A549 (cell line): ENCODE data around the gene NUAK1. TPM values are rescaled to one million over a fixed set of nuclear protein-coding genes. Genes with fewer than 3 reads are reported as not detected.

Experiments
- ATAC-seq, 2 experiments: fragments of 200-7000 bp in 1 of 2; fragments of >200 bp in 1 of 2; cut with Nextera tagmentation in 1 of 2; cut with Tn5 transposase in 1 of 2; 3 replicates each; pipeline versions ENCODE4 v1.8.0 to v1.9.1; 2018 to 2020; ENCODE audit warnings: mild to moderate bottlenecking in 1 of 2, moderate library complexity in 1 of 2
- CTCF ChIA-PET: fragments of 300-600 bp; sonication (Branson Sonifier 250); formaldehyde crosslinking; extraction: SDS; loops from one replicate; lab custom pipeline; 2021; ENCODE audit warnings: antibody characterized with exemption, inconsistent platforms; lab: Yijun Ruan, JAX
- POLR2A ChIA-PET: fragments of 350-600 bp; formaldehyde crosslinking; extraction: SDS; loops from one replicate; lab custom pipeline; 2021; ENCODE audit warnings: antibody characterized with exemption, inconsistent platforms; lab: Yijun Ruan, JAX
- DNase-seq, 2 experiments: peaks; one replicate each; pipeline versions ENCODE4 v3.0.0 to v3.0.0-alpha.2; 2011 to 2016; ENCODE audit warnings: low read depth in 1 of 2, low spot score in 1 of 2
- FAIRE-seq: peaks from 2 replicates; lab custom pipeline; 2011; peaks lifted over from hg19 to GRCh38; lab: Jason Lieb, UNC
- H3K27ac ChIP-seq, 2 experiments: fragments of >200 bp; sonication (Bioruptor Twin); formaldehyde crosslinking; 3 replicates each; pipeline ENCODE4 v1.5.1; 2016 to 2017
- H3K4me1 ChIP-seq: fragments of >200 bp; sonication (Bioruptor Twin); formaldehyde crosslinking; 3 replicates; pipeline ENCODE4 v1.6.1; 2016
- H3K4me2 ChIP-seq: fragments of >200 bp; sonication (Bioruptor Twin); formaldehyde crosslinking; 3 replicates; pipeline ENCODE4 v1.6.1; 2016
- H3K4me3 ChIP-seq: fragments of >200 bp; sonication (Bioruptor Twin); formaldehyde crosslinking; 3 replicates; pipeline ENCODE4 v1.5.1; 2016
- H3K9me3 ChIP-seq: fragments of >200 bp; sonication (Bioruptor Twin); formaldehyde crosslinking; 3 replicates; pipeline ENCODE4 v1.6.1; 2016
- CBX8 ChIP-seq: fragments of 200-600 bp; sonication (generic); IDR thresholded peaks from 2 replicates; pipeline ENCODE4 v1.6.1; 2016
- CEBPB ChIP-seq, 2 experiments: fragments of >200 bp in 1 of 2; sonication (Bioruptor Twin) in 1 of 2; formaldehyde crosslinking in 1 of 2; IDR thresholded peaks; 2 replicates each; pipeline ENCODE4 v1.6.1; 2012 to 2016
- CHD2 ChIP-seq: fragments of 150-350 bp; IDR thresholded peaks from 2 replicates; pipeline ENCODE4 v1.6.1; 2014; ENCODE audit warnings: low read length; ENCODE audit not compliant: partially characterized antibody
- CHD4 ChIP-seq: fragments of 200-600 bp; sonication (generic); IDR thresholded peaks from 2 replicates; pipeline ENCODE4 v1.6.1; 2016; ENCODE audit warnings: antibody characterized with exemption, mild to moderate bottlenecking, borderline replicate concordance
- EHMT2 ChIP-seq: fragments of 200-600 bp; sonication (generic); IDR thresholded peaks from 2 replicates; pipeline ENCODE4 v1.6.1; 2016; ENCODE audit warnings: antibody characterized with exemption, low read depth, mild to moderate bottlenecking, moderate library complexity
- EP300 ChIP-seq, 2 experiments: fragments of >200 bp; sonication (Bioruptor Twin); formaldehyde crosslinking; IDR thresholded peaks; 2 replicates in 1 of 2; 3 replicates in 1 of 2; pipeline ENCODE4 v1.6.1; 2016 to 2017
- GATA3 ChIP-seq: IDR thresholded peaks from 2 replicates; pipeline ENCODE4 v1.6.1; 2012; ENCODE audit warnings: borderline replicate concordance
- HDAC2 ChIP-seq: fragments of 200-600 bp; sonication (generic); IDR thresholded peaks from 2 replicates; pipeline ENCODE4 v1.6.1; 2016
- KDM1A ChIP-seq: fragments of 200-600 bp; sonication (generic); IDR thresholded peaks from 2 replicates; pipeline ENCODE4 v1.6.1; 2016; ENCODE audit warnings: low read depth, mild to moderate bottlenecking
- NFE2L2 ChIP-seq: fragments of 150-350 bp; conservative IDR thresholded peaks from 2 replicates; pipeline ENCODE4 v1.6.1; 2014; ENCODE audit warnings: low read length
- RAD21 ChIP-seq, 2 experiments: fragments of >200 bp in 1 of 2; sonication (Bioruptor Twin) in 1 of 2; formaldehyde crosslinking in 1 of 2; IDR thresholded peaks in 1 of 2; conservative IDR thresholded peaks in 1 of 2; 2 replicates in 1 of 2; 3 replicates in 1 of 2; pipeline ENCODE4 v1.6.1; 2012 to 2018; ENCODE audit warnings: inconsistent platforms in 1 of 2
- TP53 ChIP-seq: fragments of 250-450 bp; sonication (Bioruptor Pico); IDR thresholded peaks from 2 replicates; pipeline ENCODE4 v1.5.0; 2021; ENCODE audit warnings: mild to moderate bottlenecking, moderate library complexity
- ZSCAN20 ChIP-seq: fragments of 250-450 bp; sonication (Bioruptor Pico); IDR thresholded peaks from 2 replicates; pipeline ENCODE4 v1.8.0; 2022; ENCODE audit warnings: mild to moderate bottlenecking, moderate library complexity
- WGBS: methylation state at CpG from one replicate; pipeline ENCODE4 v1.1.6; 2017; ENCODE audit errors: missing lambda C conversion rate; 5-methylcytosine and 5-hydroxymethylcytosine counted together
- polyA plus RNA-seq, 4 experiments: library from polyadenylated mRNA; depleted of rRNA in 3 of 4; stranded (reverse); fragments of >200 nt; fragmentation: RNase III in 1 of 4; extraction: RNeasy Plus Mini Kit Qiagen cat#74134 plus additional on column Dnase treatment in 1 of 4; gene quantifications; 2 replicates in 3 of 4; 3 replicates in 1 of 4; pipeline ENCODE4 v1.2.3, GENCODE V29; 2011 to 2017
- TF ChIP-seq, protein P1 (sequence below): fragments of 150-350 bp; IDR thresholded peaks from 2 replicates; pipeline ENCODE4 v1.6.1; 2014; ENCODE audit warnings: low read depth, mild to moderate bottlenecking, low read length
- TF ChIP-seq, protein P2 (sequence below): fragments of 200-600 bp; sonication (generic); IDR thresholded peaks from 2 replicates; pipeline ENCODE4 v1.6.1; 2016; ENCODE audit warnings: antibody characterized with exemption, mild to moderate bottlenecking, moderate library complexity
- TF ChIP-seq, protein P3 (sequence below): fragments of >200 bp; sonication (Bioruptor Twin); formaldehyde crosslinking; IDR thresholded peaks from 2 replicates; pipeline ENCODE4 v1.6.1; 2016
- TF ChIP-seq, protein P4 (sequence below): IDR thresholded peaks from 2 replicates; pipeline ENCODE4 v1.6.1; 2012
- TF ChIP-seq, protein P5 (sequence below): fragments of >200 bp; sonication (Bioruptor Twin); formaldehyde crosslinking; IDR thresholded peaks from 3 replicates; pipeline ENCODE4 v1.5.1; 2016

NUAK1 gene
- polyA plus RNA-seq, 2 of the 4 experiments (the other 2 are of a cell fraction) = 20.8 to 22.3 TPM

DNA sequence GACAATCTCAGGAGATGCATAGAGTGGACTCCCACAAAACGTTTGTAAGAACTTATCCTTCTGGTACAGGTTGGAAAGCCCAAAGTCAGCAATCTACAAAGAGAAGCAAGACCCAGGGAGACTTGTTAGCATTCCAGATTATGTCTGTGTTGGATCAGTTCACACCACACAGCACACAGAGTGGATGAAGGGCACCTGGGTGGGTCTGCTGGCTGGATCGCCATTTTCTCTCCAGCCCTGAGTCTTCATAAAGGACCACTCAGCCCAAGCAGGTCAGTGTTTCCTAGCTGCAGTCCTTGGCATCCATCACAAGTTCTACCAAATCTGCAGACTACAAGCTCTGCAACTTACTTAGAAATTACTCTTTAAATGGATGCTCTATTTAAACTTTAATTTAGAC lies 66.0 kb downstream of the NUAK1 start:
- TF ChIP-seq, protein P1, sequence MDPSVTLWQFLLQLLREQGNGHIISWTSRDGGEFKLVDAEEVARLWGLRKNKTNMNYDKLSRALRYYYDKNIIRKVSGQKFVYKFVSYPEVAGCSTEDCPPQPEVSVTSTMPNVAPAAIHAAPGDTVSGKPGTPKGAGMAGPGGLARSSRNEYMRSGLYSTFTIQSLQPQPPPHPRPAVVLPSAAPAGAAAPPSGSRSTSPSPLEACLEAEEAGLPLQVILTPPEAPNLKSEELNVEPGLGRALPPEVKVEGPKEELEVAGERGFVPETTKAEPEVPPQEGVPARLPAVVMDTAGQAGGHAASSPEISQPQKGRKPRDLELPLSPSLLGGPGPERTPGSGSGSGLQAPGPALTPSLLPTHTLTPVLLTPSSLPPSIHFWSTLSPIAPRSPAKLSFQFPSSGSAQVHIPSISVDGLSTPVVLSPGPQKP = no peak
- TF ChIP-seq RAD21 (conservative IDR thresholded peaks at IDR 0.05 in 1 of 2, IDR thresholded peaks at IDR 0.05 in 1 of 2) (no peak), ZSCAN20 (CRISPR knock-in tag) (no peak), CBX8 (no peak), KDM1A (no peak), EP300 (IDR thresholded peaks at IDR 0.05) (no peak), GATA3 (no peak)
- TF ChIP-seq, protein P2, sequence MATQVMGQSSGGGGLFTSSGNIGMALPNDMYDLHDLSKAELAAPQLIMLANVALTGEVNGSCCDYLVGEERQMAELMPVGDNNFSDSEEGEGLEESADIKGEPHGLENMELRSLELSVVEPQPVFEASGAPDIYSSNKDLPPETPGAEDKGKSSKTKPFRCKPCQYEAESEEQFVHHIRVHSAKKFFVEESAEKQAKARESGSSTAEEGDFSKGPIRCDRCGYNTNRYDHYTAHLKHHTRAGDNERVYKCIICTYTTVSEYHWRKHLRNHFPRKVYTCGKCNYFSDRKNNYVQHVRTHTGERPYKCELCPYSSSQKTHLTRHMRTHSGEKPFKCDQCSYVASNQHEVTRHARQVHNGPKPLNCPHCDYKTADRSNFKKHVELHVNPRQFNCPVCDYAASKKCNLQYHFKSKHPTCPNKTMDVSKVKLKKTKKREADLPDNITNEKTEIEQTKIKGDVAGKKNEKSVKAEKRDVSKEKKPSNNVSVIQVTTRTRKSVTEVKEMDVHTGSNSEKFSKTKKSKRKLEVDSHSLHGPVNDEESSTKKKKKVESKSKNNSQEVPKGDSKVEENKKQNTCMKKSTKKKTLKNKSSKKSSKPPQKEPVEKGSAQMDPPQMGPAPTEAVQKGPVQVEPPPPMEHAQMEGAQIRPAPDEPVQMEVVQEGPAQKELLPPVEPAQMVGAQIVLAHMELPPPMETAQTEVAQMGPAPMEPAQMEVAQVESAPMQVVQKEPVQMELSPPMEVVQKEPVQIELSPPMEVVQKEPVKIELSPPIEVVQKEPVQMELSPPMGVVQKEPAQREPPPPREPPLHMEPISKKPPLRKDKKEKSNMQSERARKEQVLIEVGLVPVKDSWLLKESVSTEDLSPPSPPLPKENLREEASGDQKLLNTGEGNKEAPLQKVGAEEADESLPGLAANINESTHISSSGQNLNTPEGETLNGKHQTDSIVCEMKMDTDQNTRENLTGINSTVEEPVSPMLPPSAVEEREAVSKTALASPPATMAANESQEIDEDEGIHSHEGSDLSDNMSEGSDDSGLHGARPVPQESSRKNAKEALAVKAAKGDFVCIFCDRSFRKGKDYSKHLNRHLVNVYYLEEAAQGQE = no peak
- TF ChIP-seq, all 56 proteins: peak for 0
- Histone ChIP-seq H3K27ac (peak overlapping the region in 1 of 2 experiments; percentile 21; a peak in 1 of 6 replicates), H3K9me3 (no peaks in the 10 kb centered on the region), H3K4me3 (no peak overlapping the region), H3K4me1 (peaks cover 7% of the 10 kb centered on the region; the same call in 2 of the 3 replicates), H3K4me2 (no peak overlapping the region)
- ChIA-PET CTCF (no interaction called here), POLR2A (no interaction called here)
- 55% methylated on average over 2 of the region's 2 CpGs for WGBS
- DNase-seq = no peak
- no peak for ATAC-seq
- no peak for FAIRE-seq

DNA sequence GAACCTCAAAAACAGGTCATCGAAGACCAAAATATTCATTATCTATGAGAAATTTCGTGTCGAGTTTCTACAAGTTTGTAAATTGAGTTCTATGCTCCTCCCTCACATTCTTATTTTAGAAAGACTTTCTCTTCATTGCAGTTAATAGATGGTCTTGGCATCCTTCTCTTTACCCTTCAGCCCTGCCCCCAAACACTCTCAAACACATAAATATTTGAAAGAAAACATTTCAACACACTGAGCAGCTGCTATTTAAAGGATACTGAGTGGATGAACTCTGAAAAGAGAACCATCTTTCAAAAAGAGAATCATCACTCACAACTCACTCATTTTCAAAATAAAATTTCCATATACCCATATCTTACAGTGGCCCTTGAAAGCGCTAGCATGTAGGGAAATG lies 67.1 kb downstream of the NUAK1 start:
- H3K27ac ChIP-seq = no peak overlapping the region
- DNase-seq (no peak), FAIRE-seq (no peak), ATAC-seq (no peak)
- H3K4me3 ChIP-seq = no peak overlapping the region
- H3K4me1 ChIP-seq = peaks cover 7% of the 10 kb centered on the region; the same call in 2 of the 3 replicates
- POLR2A ChIA-PET = no interaction called here
- TF ChIP-seq CEBPB (IDR thresholded peaks at IDR 0.05) (no peak), EHMT2 (no peak), NFE2L2 (no peak), RAD21 (conservative IDR thresholded peaks at IDR 0.05 in 1 of 2, IDR thresholded peaks at IDR 0.05 in 1 of 2) (no peak), CHD4 (no peak), HDAC2 (no peak), CHD2 (no peak), TP53 (CRISPR knock-in tag) (no peak)
- TF ChIP-seq, protein P3, sequence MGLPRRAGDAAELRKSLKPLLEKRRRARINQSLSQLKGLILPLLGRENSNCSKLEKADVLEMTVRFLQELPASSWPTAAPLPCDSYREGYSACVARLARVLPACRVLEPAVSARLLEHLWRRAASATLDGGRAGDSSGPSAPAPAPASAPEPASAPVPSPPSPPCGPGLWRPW = no peak
- TF ChIP-seq, protein P2 = no peak
- TF ChIP-seq, protein P4, sequence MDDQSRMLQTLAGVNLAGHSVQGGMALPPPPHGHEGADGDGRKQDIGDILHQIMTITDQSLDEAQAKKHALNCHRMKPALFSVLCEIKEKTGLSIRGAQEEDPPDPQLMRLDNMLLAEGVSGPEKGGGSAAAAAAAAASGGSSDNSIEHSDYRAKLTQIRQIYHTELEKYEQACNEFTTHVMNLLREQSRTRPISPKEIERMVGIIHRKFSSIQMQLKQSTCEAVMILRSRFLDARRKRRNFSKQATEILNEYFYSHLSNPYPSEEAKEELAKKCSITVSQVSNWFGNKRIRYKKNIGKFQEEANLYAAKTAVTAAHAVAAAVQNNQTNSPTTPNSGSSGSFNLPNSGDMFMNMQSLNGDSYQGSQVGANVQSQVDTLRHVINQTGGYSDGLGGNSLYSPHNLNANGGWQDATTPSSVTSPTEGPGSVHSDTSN = no peak
- TF ChIP-seq, protein P5, sequence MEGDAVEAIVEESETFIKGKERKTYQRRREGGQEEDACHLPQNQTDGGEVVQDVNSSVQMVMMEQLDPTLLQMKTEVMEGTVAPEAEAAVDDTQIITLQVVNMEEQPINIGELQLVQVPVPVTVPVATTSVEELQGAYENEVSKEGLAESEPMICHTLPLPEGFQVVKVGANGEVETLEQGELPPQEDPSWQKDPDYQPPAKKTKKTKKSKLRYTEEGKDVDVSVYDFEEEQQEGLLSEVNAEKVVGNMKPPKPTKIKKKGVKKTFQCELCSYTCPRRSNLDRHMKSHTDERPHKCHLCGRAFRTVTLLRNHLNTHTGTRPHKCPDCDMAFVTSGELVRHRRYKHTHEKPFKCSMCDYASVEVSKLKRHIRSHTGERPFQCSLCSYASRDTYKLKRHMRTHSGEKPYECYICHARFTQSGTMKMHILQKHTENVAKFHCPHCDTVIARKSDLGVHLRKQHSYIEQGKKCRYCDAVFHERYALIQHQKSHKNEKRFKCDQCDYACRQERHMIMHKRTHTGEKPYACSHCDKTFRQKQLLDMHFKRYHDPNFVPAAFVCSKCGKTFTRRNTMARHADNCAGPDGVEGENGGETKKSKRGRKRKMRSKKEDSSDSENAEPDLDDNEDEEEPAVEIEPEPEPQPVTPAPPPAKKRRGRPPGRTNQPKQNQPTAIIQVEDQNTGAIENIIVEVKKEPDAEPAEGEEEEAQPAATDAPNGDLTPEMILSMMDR = no peak
- CTCF ChIA-PET = no interaction called here
- WGBS = 85% methylated on average over 4 of the region's 4 CpGs
- H3K4me2 ChIP-seq = no peak overlapping the region
- H3K9me3 ChIP-seq = no peaks in the 10 kb centered on the region
